Measurements from ENCODE around the gene TSPAN18.

TSPAN18 gene

DNA sequence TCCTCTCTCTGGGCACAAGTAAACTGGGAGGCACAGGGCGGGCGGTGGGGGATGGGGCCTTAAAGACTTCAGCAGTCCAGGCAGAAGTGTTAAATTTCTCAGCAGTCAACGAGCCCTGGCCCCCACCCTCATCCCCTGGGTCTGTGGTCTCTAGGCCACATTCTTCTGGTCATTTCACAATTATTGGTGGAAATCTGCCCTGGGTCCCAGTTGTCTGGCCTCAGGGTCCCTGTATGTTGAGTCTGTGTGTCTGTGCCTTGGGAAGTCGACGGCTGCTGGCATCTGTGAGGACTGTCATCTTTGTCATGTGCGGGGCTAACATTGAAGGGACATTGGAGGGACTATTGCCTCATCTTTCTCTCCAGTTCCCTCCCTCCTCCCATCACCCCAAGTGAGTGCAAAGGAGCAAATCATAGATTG is 1.7 kb downstream of the TSPAN18 start:
- in situ Hi-C loops (cut with MboI; ENCODE audit: low pct_unique_long_range_greater_than_20kb, low sequenced_read_pairs, unreplicated experiment) = loop anchor here (25.0 kb wide), 1 partner anchor 159 kb away; no protein-coding TSS in a partner anchor
- TF ChIP-seq, protein P1, sequence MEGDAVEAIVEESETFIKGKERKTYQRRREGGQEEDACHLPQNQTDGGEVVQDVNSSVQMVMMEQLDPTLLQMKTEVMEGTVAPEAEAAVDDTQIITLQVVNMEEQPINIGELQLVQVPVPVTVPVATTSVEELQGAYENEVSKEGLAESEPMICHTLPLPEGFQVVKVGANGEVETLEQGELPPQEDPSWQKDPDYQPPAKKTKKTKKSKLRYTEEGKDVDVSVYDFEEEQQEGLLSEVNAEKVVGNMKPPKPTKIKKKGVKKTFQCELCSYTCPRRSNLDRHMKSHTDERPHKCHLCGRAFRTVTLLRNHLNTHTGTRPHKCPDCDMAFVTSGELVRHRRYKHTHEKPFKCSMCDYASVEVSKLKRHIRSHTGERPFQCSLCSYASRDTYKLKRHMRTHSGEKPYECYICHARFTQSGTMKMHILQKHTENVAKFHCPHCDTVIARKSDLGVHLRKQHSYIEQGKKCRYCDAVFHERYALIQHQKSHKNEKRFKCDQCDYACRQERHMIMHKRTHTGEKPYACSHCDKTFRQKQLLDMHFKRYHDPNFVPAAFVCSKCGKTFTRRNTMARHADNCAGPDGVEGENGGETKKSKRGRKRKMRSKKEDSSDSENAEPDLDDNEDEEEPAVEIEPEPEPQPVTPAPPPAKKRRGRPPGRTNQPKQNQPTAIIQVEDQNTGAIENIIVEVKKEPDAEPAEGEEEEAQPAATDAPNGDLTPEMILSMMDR (IDR thresholded peaks at IDR 0.05; ENCODE audit: extremely low read depth, insufficient read depth, missing control alignments) = no peak
- DNase-seq (ENCODE audit: low spot score) = no peak

DNA sequence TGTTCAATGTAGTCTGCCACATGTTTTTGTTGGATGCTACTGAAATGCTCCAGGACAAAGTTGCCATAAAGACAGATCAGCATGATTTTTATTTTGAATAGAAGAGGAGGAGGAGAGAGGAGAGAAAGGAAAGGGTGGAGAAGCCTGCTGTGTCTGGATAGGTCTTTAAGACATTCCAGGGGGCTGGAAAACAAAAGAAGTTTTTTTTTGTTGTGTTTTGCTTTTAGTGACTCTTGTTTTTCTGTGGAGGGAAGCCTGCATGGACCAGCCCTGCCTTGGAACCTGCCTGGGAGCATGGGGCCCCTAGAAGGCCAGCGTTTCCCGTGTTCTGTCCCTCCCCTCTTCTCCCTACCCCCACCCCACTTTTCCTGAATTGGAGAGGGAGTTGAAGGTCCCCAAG is 2.3 kb downstream of the TSPAN18 start:
- TF ChIP-seq, protein P1 (IDR thresholded peaks at IDR 0.05; ENCODE audit: extremely low read depth, insufficient read depth, missing control alignments) = no peak
- in situ Hi-C loops (cut with MboI; ENCODE audit: low pct_unique_long_range_greater_than_20kb, low sequenced_read_pairs, unreplicated experiment) = loop anchor here (25.0 kb wide), 1 partner anchor 158 kb away; no protein-coding TSS in a partner anchor

DNA sequence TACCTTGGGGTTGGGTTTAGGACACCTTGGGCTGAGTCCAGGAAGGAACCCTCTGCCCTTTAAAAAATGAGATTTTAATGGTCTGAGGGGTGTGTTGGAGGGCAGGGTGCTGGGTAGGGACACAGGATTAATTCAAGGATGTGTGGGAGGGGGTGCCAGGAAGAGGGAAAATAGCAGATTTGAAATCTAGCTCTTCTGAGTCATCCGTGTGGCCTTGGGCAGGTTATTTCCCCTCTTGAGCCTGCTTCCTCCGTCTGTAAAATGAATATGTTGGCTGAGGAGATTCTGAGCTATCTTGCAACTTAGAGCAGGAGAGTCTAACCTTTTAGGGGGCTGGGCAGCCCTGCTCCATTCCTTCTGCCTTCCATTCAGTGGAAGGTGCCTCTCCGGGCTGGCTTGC is 3.0 kb downstream of the TSPAN18 start:
- TF ChIP-seq, protein P1 (IDR thresholded peaks at IDR 0.05; ENCODE audit: extremely low read depth, insufficient read depth, missing control alignments) = no peak
- in situ Hi-C loops (cut with MboI; ENCODE audit: low pct_unique_long_range_greater_than_20kb, low sequenced_read_pairs, unreplicated experiment) = loop anchor here (25.0 kb wide), 1 partner anchor 158 kb away; no protein-coding TSS in a partner anchor
- no peak for DNase-seq (ENCODE audit: low spot score)

More for the DNA sequence above, 2.3 kb downstream of the TSPAN18 start:
- DNase-seq (ENCODE audit: low spot score) = no peak

DNA sequence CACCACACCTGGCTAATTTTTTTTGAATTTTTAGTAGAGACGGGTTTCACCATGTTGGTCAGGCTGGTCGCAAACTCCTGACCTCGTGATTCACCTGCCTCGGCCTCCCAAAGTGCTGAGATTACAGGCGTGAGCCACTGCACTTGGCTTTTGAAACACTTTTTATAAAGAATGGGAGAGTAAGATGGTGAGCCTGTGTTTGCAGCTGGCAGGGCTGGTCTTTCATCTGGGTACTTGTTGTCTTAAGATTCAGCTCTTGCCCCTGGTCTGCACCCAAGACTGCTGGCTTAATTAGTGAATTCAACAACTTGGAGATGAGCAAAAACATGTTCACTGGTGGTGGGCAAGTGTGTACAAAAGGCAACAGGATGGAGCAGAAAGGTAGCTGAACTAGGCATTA is 4.0 kb downstream of the TSPAN18 start:
- TF ChIP-seq, protein P1 (IDR thresholded peaks at IDR 0.05; ENCODE audit: extremely low read depth, insufficient read depth, missing control alignments) = no peak
- in situ Hi-C loops (cut with MboI; ENCODE audit: low pct_unique_long_range_greater_than_20kb, low sequenced_read_pairs, unreplicated experiment) = loop anchor here (25.0 kb wide), 1 partner anchor 157 kb away; no protein-coding TSS in a partner anchor
- no peak for DNase-seq (ENCODE audit: low spot score)

DNA sequence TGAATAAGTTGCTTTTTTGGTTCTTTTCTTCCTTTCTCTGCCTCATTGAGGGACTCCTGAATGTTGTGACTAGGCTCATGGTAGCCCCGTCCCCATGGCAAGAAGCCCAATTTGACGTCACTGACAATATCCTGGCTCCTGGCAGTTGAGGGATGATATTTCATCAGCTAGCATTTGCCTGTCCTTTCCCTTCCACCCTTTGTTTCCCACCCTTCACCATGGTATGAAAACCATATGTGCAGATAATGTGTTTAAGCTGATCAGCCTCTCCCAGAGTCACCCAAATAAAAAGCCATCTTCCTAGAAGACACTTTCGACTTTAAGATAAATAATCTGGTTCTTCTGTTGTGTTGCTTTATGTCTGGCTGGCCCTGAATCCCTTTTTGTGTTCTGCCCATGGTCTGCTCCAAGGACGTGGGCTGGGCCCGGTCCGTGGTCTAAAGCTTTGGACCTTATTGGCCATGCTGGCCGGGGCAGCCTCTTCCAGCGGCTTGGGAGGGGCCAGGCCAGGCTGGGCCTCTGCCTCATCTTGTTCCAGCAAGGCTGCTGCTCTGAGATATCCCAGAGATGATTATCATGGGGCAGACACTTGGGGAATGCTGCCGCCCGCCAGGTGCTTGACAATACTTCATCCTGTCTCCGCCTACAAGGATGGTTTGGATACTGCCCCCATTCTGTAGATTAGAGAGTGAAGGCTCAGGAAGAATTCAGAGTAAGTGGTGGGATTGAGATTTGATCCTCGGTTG is 5.1 kb downstream of the TSPAN18 start:
- in situ Hi-C loops (cut with MboI; ENCODE audit: low pct_unique_long_range_greater_than_20kb, low sequenced_read_pairs, unreplicated experiment) = loop anchor here (25.0 kb wide), 1 partner anchor 155 kb away; no protein-coding TSS in a partner anchor
- TF ChIP-seq, protein P1 (IDR thresholded peaks at IDR 0.05; ENCODE audit: extremely low read depth, insufficient read depth, missing control alignments) = no peak
- no peak for DNase-seq (ENCODE audit: low spot score)

DNA sequence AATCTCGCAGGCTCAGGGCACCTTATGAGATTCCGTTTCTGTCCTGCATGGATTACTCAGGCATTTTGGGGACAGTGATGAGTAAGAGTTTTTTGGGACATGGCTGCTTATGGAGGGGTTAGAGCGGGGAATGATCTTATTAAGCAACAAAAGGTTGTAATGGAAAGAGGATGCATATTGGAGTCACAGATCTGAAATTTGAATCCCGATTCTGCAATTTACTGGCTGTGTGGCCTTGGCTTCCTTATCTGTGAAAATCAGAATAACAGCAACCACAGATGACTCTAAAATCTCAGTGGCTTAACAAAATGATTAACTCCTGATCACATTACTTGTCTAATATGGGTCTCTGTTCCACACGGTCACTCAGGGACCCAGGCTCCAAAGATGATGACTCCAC is 5.8 kb downstream of the TSPAN18 start:
- in situ Hi-C loops (cut with MboI; ENCODE audit: low pct_unique_long_range_greater_than_20kb, low sequenced_read_pairs, unreplicated experiment) = loop anchor here (25.0 kb wide), 1 partner anchor 155 kb away; no protein-coding TSS in a partner anchor
- TF ChIP-seq, protein P1 (IDR thresholded peaks at IDR 0.05; ENCODE audit: extremely low read depth, insufficient read depth, missing control alignments) = no peak
- DNase-seq (ENCODE audit: low spot score) = no peak

All from GM13977 (cell line).